ENCODE data around the gene SELPLG. TPM values are rescaled to one million over a fixed set of nuclear protein-coding genes. Genes with fewer than 3 reads are reported as not detected.

SELPLG gene
- total RNA-seq, 4 donors from 2014 or later: 7.2 to 15.7 (median 10.0) TPM

GRCh38 chr12:108596854-108597558 is 36.7 kb downstream of the SELPLG start:
- Histone ChIP-seq H3K4me3 (peak overlapping the region; percentile 23 to 49 (median 36)), H3K27ac (replicated peaks in 1 of 4) (no peak overlapping the region), H3K27me3 (peaks cover 0 to 9% (median 0%) of the 10 kb centered on the region in 4 donors), H3K9me3 (no peaks in the 10 kb centered on the region), H3K36me3 (no peaks in the 10 kb centered on the region), H3K4me1 (peaks cover 0 to 11% (median 2%) of the 10 kb centered on the region in 4 donors)
- intact Hi-C loops (cut with DNase I): no loop called here
- TF ChIP-seq EP300 (IDR thresholded peaks at IDR 0.05): no peak
- no peak for TF ChIP-seq POLR2A (IDR thresholded peaks at IDR 0.05; ENCODE audit: low read depth)
- no peak for TF ChIP-seq POLR2AphosphoS5 (IDR thresholded peaks at IDR 0.05)
- no peak for TF ChIP-seq CTCF (IDR thresholded peaks at IDR 0.05)
- DNase-seq (ENCODE audit: extremely low spot score): no peak
- 66% methylated on average over 6 of the region's 10 CpGs for WGBS

DNA sequence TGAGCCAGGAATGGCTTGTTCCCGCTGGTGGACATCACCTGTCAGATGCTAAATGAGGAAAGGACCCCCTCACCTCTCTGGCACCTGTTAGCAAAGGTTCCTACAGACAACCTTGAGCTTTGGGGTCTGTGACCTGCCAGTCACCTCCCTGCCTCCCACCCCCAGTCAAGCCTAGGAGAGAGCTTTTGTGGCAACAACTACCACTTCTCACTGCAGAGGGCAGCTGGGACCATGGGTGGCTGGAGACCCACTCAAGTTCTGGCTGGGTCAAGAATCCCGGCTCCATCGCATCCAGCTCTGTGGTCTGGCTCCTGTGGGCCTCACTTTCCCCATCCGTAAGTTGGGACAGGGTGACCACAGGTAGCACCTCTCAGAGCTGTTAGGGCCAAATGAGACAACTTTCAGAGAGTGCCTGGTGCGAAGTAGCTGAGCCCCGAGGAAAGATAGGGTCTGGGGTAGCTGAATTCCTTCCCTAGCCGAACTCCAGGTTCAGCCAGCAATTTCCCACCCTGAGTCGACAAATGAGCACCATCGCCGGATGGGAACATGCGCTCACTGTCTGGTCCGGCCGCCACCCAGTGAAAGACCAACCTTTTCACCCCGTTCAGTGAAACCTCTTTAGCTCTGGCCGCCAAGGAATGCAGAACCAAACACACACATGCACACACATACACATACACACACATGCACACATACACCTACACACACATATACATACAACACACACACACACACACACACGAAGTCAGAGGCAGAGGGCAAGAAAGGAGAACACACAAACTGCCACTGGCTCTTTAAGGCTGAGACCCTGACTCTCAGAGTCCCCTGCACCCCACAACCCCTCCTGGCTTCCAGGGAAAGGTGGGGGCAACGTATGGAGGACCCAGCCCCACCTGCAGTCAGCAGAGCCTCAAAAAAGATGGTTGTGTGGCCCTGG is 37.7 kb downstream of the SELPLG start:
- intact Hi-C loops (cut with DNase I): no loop called here

DNA sequence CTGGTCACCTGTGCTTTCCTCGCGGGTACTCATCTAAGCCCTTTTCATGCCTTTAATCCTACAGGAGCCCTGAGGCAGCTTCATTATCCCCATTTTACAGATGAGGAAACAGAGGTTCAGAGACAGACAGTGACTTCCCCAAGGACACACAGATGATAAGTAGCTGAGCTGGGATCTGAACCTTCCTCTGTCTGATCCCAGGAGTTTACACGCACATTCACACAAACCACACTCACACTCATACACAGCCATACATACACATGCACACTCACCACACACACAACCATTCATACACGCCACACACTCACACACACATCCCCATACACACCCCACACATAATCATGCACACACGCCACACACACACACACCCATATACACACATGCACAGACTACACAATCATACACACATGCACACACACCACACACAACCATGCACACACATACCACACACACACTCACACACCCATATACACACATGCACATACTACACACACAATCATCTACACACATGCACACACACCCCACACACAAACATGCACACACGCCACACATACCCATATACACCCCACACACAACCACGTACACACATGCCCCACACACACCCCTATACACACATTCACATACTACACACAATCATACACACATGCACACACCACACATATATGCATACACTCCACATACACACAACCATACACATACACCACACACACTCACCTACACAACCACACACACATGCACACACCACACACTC is 38.6 kb downstream of the SELPLG start:
- DNase-seq (ENCODE audit: extremely low spot score): no peak
- H3K4me3 ChIP-seq: no peak overlapping the region
- TF ChIP-seq CTCF (IDR thresholded peaks at IDR 0.05): no peak
- TF ChIP-seq POLR2AphosphoS5 (IDR thresholded peaks at IDR 0.05): no peak
- no peak for TF ChIP-seq EP300 (IDR thresholded peaks at IDR 0.05)
- no peak for TF ChIP-seq POLR2A (IDR thresholded peaks at IDR 0.05; ENCODE audit: low read depth)
- H3K27ac ChIP-seq (replicated peaks in 1 of 4): no peak overlapping the region
- WGBS: 97% methylated on average over 7 of the region's 7 CpGs
- H3K36me3 ChIP-seq: no peaks in the 10 kb centered on the region
- peaks cover 0 to 11% (median 2%) of the 10 kb centered on the region in 4 donors for H3K4me1 ChIP-seq
- peaks cover 0 to 9% (median 0%) of the 10 kb centered on the region in 4 donors for H3K27me3 ChIP-seq
- H3K9me3 ChIP-seq: no peaks in the 10 kb centered on the region
- intact Hi-C loops (cut with DNase I): no loop called here

More for the DNA sequence above, 37.7 kb downstream of the SELPLG start:
- TF ChIP-seq POLR2A (IDR thresholded peaks at IDR 0.05; ENCODE audit: low read depth): no peak
- no peak for TF ChIP-seq EP300 (IDR thresholded peaks at IDR 0.05)
- TF ChIP-seq POLR2AphosphoS5 (IDR thresholded peaks at IDR 0.05): no peak
- TF ChIP-seq CTCF (IDR thresholded peaks at IDR 0.05): no peak
- H3K27ac ChIP-seq (replicated peaks in 1 of 4): peak overlapping the region in 1 of 4 donors; percentile 7
- peaks cover 0 to 9% (median 0%) of the 10 kb centered on the region in 4 donors for H3K27me3 ChIP-seq
- no peak for DNase-seq (ENCODE audit: extremely low spot score)
- no peaks in the 10 kb centered on the region for H3K36me3 ChIP-seq
- H3K4me1 ChIP-seq: peaks cover 0 to 11% (median 2%) of the 10 kb centered on the region in 4 donors
- H3K4me3 ChIP-seq: peak overlapping the region in 1 of 4 donors; percentile 9
- 71% methylated on average over 17 of the region's 17 CpGs for WGBS
- H3K9me3 ChIP-seq: no peaks in the 10 kb centered on the region

DNA sequence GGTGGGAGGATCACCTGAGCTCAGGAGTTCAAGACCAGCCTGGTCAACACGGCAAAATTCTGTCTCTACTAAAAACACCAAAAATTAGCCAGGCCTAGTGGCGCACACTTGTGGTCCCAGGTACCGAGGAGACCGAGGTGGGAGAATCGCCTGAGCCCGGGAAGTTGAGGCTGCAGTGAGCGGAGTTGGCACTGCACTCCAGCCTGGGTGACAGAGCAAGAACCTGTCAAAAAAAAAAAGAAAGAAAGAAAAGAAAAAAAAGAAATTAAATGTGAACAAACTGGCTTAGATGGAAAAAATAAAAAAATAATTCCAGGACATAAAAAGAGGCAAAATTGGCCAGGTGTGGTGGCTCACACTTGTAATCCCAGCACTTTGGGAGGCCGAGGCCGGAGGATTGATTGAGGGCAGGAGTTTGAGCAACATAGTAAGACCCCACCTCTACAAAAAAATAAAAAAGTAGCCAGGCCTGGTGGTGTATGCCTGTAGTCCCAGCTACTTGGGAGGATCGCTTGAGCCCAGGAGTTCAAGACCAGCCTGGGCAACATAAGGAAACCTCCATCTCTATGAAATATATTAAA is 39.3 kb downstream of the SELPLG start:
- intact Hi-C loops (cut with DNase I): no loop called here
- H3K4me1 ChIP-seq: peaks cover 0 to 11% (median 2%) of the 10 kb centered on the region in 4 donors
- peaks cover 0 to 9% (median 0%) of the 10 kb centered on the region in 4 donors for H3K27me3 ChIP-seq
- no peaks in the 10 kb centered on the region for H3K36me3 ChIP-seq
- no peak for DNase-seq (ENCODE audit: extremely low spot score)
- no peak overlapping the region for H3K4me3 ChIP-seq
- no peak for TF ChIP-seq POLR2AphosphoS5 (IDR thresholded peaks at IDR 0.05)
- no peak for TF ChIP-seq CTCF (IDR thresholded peaks at IDR 0.05)
- TF ChIP-seq POLR2A (IDR thresholded peaks at IDR 0.05; ENCODE audit: low read depth): no peak
- no peak for TF ChIP-seq EP300 (IDR thresholded peaks at IDR 0.05)
- H3K9me3 ChIP-seq: no peaks in the 10 kb centered on the region
- 98% methylated on average over 9 of the region's 10 CpGs for WGBS
- no peak overlapping the region for H3K27ac ChIP-seq (replicated peaks in 1 of 4)
